Posterior vena cava (tissue), 2 donors: ENCODE results near the gene BCKDHA. TPM values are rescaled to one million over a fixed set of nuclear protein-coding genes. Genes with fewer than 3 reads are reported as not detected.
"Not testable (repeated sequence)": the region's sequence is repeated elsewhere in the genome, so short reads cannot be mapped to it uniquely, and the experiment has no call there.

Source experiments
- DNase-seq: peaks from one replicate; pipeline ENCODE4 v3.0.0-alpha.2; 2020; ENCODE audit warnings: low spot score
- intact Hi-C, 2 donors: fragments of 100-400 bp; cut with DNase I; formaldehyde crosslinking; loops; one replicate each; pipeline versions ENCODE4 v1.14.1 to v1.14.2; 2022 to 2023
- total RNA-seq, 2 donors: library from RNA; stranded (reverse); fragmentation: NEBNext Ultra II Directional; extraction: Animal tissue kit (Norgen Biotek cat#: 25700); gene quantifications; one replicate each; pipeline ENCODE4 v1.2.1, GENCODE V29; 2021
- donor health status: DM: yes; HTN: yes; CAD: no.
- donor health status: DM: yes; HTN: yes; CAD: no.

Gene BCKDHA
- total RNA-seq, 2 donors from 2014 or later: 8.5 to 15.7 TPM

DNA sequence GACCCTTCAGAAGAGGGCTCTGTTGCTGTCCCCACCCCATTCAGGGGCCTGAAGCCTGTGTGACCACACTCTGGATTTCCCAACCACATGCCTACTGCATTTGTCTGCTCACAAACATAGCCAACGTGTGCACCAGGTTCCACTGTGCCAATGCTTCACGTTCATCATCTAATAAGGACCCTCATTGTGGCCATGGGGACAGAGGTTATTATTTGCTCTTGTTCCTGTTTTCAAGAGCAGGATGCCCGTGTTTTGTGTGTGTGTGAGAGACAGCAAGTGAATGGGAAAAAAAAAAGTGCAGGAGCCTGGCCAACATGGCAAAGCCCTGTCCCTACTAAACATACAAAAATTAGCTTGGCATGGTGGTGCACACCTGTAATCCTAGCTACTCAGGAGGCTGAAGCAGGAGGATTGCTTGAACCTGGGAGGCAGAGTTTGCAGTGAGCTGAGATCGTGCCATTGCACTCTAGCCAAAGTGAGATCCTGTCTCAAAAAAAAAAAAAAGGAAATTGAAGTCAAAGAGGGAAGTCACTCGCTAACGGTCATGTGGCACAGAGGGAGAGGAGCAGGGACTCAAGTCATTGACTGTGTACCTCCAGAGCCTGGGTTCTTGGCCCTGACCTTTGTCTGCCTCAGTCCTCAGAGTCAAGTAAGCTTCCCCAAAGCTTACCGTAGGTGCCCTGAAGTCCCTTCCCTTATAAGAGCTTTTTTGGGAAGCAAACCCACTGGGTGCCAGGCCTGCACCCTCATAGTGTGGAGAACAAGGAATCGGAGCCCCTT lies 22.7 kb downstream of the BCKDHA start:
- intact Hi-C loops: no loop called here
- no peak for DNase-seq

- intact Hi-C loops: no loop called here
- no peak for DNase-seq
These were observed 23.7 kb downstream of the BCKDHA start for GRCh38 chr19:41421314-41421713.

DNA sequence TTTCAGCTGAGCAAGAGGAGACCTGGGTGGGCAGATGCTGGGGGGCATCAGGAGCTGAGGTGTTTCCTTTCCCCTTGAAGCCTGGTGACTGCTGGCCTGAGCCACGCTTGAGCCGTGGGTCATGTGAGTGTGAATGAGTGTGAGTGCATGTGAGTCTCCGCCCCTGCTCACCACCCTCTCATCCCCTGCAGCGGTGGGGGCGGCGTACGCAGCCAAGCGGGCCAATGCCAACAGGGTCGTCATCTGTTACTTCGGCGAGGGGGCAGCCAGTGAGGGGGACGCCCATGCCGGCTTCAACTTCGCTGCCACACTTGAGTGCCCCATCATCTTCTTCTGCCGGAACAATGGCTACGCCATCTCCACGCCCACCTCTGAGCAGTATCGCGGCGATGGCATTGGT lies 24.4 kb downstream of the BCKDHA start:
- intact Hi-C loops: no loop called here
- no peak for DNase-seq

GRCh38 chr19:41422456-41422855 lies 24.8 kb downstream of the BCKDHA start:
- no peak for DNase-seq
- intact Hi-C loops: no loop called here

GRCh38 chr19:41422955-41423354 lies 25.3 kb downstream of the BCKDHA start:
- DNase-seq: no peak
- intact Hi-C loops: no loop called here

DNA sequence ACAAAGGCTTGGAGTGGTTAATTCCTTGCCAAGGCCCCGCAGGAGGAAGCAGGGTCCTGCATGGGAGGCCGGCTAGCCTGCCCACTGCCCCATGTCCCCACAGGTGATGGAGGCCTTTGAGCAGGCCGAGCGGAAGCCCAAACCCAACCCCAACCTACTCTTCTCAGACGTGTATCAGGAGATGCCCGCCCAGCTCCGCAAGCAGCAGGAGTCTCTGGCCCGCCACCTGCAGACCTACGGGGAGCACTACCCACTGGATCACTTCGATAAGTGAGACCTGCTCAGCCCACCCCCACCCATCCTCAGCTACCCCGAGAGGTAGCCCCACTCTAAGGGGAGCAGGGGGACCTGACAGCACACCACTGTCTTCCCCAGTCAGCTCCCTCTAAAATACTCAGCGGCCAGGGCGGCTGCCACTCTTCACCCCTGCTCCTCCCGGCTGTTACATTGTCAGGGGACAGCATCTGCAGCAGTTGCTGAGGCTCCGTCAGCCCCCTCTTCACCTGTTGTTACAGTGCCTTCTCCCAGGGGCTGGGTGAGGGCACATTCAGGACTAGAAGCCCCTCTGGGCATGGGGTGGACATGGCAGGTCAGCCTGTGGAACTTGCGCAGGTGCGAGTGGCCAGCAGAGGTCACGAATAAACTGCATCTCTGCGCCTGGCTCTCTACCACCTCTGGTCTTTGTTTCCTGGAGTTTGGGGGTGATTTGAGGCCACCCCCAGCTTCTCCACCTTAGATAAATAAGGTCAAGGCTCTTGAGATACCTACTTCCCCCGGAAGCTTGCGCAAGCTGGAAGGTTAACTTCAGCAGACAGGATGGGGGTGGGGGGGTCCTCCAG lies 26.9 kb downstream of the BCKDHA start:
- no peak for DNase-seq
- intact Hi-C loops: no loop called here

- DNase-seq: no peak
- intact Hi-C loops: no loop called here
These were observed 27.8 kb downstream of the BCKDHA start for GRCh38 chr19:41425174-41426115.

GRCh38 chr19:41426116-41426841 lies 28.7 kb downstream of the BCKDHA start:
- intact Hi-C loops: no loop called here
- no peak for DNase-seq

DNA sequence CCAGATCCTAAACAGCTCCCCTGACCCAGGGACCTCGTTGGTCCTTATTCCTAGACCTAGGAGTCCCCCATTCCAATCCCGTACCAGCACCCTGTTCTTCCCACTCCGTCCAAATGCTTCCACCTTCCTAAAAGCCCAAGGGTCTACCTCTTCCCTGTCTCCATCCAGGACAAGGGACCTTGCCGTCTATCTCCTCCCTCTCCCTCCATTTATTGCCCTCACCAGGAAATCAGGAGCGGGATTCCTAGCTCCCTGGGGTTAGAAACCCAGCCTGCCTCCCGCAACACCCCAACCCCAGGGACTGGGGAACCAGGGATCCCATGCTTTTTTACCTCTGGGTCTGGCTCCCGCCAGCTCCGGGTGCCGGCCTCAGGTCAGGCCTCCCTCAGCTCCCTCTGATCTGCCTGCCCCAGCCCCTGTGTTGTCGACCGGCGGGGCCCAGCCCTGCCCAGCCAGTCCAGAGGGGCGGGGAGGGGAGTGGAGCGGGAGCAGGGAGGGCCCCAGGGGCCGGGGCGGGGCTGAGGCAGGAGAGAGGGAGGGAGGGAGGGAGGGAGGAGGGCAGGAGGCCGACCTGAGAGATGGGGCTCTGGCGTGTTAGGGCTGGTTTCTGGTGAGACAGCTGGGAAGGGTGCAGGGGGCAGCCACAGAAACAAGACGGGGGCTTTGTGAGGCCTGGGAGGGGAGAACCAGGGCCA lies 29.5 kb downstream of the BCKDHA start, which contains the start of gene B3GNT8:
TSS of gene B3GNT8 (minus strand) at position 423 of the 695 bp plus-strand sequence. CDS start 596 bp downstream, outside the sequence.
- peak; percentile 93 for DNase-seq

DNA sequence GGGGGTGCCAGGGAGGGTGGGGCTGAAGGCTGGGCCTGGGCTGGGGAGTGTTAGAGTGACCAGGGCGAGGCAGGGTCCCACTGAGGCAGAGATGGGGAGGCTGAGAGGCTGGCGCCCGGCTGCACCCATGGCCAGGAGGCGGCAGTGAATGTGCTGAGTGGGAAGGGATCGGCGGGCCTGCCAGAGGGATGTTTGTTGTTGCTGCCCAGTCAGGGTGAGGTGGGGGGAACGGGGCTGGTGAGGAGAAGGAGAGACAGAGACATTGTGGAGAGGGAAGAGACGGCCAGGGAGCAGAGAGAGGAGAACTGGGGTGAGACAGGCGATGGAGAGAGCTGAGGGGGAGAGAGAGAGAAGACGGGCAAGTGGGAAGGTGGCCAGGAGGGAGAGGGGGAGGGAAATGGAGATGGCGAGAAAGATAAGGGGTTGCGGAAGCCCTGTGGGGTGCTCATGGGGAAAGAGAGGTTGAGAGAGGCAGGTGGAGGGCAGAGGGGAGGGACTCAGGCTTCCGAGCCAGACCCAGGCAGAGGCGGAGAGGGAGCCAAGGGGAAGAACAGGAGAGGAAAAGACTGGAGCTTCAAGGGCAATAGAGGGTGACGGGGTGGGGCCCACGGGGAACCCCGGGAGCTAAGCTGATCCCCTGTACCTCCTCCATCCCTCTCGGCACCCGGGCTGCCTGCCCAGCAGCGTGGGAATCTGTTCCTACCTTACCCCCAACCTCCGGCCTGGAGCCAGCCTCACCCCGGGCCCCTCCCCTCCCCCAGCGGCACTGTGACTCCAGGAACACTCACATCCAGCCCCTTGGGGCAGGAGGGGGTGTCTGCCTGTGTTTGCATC lies 30.2 kb downstream of the BCKDHA start:
- peak; percentile 84 for DNase-seq
- intact Hi-C loops: no loop called here

More for the DNA sequence above, 29.5 kb downstream of the BCKDHA start, which contains the start of gene B3GNT8:
- intact Hi-C loops: no loop called here

DNA sequence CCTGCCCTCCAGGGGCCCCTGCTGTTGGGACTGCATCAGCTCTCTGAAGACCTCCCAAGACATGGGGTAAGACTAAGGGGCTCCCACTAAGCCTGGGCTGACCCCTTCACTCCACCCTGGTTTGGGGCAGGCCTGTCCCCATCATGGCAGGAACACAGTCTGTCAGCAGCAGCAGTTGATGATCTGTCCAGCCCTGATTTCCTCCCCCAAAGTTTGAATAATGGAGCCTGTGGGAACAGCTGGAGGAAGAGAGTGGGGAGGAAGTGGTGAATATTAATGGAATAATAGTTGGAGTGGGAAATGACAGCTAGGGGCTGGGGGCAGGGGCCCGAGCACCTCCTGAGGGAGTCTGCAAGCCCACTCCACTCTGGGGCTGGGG lies 30.9 kb downstream of the BCKDHA start:
- DNase-seq: no peak
- intact Hi-C loops: no loop called here

DNA sequence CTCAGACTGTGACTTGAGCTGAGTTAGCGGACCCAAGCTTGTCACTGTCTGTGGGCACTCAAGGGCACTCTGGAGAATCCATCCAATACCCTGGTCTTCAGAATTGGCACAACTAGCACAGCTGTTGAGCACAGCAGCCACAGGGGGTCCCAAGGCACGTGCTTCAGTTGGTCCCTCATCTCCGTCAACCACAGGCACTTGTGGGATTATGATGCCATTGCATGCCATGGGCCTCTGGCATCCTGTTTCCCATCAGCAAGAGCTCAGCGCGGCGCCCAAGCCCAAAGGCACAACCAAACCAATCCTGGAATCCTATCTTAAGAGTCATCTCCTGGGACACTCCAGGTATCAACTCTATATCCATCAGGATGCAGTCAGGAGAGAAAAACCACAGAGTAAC lies 33.3 kb downstream of the BCKDHA start:
- intact Hi-C loops: no loop called here
- no peak for DNase-seq

- intact Hi-C loops: no loop called here
- peak; percentile 66 for DNase-seq
These were observed 34.1 kb downstream of the BCKDHA start for GRCh38 chr19:41431426-41432386.

DNA sequence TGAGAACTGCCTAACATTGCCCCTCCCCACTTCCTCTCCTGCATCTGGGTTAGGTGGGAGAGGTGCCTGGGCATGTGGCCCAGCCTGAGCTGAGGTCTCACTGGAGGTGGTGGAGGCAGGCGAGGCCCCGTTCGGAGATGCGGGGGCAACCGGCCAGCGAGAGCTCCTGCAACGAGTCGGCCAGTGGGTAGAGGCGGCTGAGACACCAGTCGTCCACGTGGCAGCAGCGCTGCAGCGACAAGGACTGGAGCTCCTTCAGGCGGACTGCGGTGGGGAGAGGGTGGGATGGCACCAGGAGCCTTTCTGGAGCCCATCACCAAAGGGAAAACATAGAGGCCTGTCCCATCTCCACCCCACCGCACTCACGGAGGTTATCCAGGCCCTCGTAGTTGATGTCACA lies 35.6 kb downstream of the BCKDHA start:
- intact Hi-C loops: no loop called here
- DNase-seq: peak; percentile 67

DNA sequence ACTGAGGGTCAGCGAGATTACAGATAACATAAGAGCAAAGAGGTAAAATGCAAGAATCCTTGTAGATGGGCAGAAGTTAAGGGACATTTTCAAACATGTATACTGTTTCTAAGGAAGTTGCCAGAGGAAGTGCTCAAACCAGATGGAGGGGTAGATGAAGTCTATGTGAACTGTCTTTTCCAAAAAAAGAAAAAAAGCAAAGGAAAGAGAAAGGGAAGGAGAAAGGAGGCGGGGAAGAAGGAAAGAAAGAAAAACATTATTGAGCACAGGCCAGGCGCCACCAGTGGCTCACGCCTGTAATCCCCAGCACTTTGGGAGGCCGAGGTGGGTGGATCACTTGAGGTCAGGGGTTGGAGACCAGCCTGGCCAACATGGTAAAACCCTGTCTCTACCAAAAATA lies 36.8 kb downstream of the BCKDHA start:
- DNase-seq: peak; percentile 18
- intact Hi-C loops: no loop called here

DNA sequence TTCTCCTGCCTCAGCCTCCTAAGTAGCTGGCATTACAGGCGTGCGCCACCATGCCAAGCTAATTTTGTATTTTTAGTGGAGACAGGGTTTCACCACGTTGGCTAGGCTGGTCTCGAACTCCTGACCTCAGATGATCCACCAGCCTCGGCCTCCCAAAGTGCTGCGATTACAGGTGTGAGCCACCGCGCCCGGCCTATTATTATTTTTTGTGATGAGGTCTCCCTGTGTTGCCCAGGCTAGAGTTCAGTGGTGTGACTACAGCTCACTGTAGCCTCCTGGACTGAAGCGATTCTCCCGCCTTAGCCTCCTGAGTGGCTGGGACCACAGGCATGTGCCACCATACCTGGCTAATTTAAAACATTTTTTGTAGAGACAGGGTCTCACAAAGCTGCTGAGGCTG lies 37.8 kb downstream of the BCKDHA start:
- intact Hi-C loops: not testable (repeated sequence)
- DNase-seq: peak; percentile 75
